ENCODE results near the gene MARCKSL1. TPM values are rescaled to one million over a fixed set of nuclear protein-coding genes. Genes with fewer than 3 reads are reported as not detected.
A peak's percentile ranks its signal among the peaks of the same experiment; 100 is the strongest.

The MARCKSL1 gene
- total RNA-seq, 1 donor from 2014 or later, result 213 TPM

GRCh38 chr1:32291708-32292538 is 44.1 kb downstream of the MARCKSL1 start, which contains the start of gene HDAC1:
Gene HDAC1 (plus strand): TSS chr1:32292083. CDS start chr1:32292170, 87 bp downstream.
- Histone ChIP-seq H3K4me3 (ENCODE audit: insufficient read depth, low read depth, low read length) (peak within 1 kb of the TSS; percentile 91), H3K79me2 (ENCODE audit: insufficient read depth, low read length) (peaks cover 47% of the 10 kb centered on the region), H2AFZ (ENCODE audit: low read depth, low read length) (peak within 1 kb of the TSS; percentile 89), H3K36me3 (ENCODE audit: insufficient read depth, low read length) (no peaks in the 10 kb centered on the region), H4K20me1 (ENCODE audit: insufficient read depth, low read length) (peaks cover 25% of the 10 kb centered on the region), H3K4me1 (ENCODE audit: insufficient read depth, low read length) (peaks cover 6% of the 10 kb centered on the region), H3K9ac (ENCODE audit: low read length) (peak within 1 kb of the TSS; percentile 90), H3K9me3 (ENCODE audit: insufficient read depth, low read depth, low read length) (no peaks in the 10 kb centered on the region), H3K27me3 (ENCODE audit: insufficient read depth, low read length) (no peaks in the 10 kb centered on the region), H3K27ac (ENCODE audit: low read depth, low read length) (peak within 1 kb of the TSS; percentile 70), H3K4me2 (ENCODE audit: low read length) (peak within 1 kb of the TSS; percentile 86)
- FAIRE-seq (no peak), DNase-seq (ENCODE audit: low read depth) (peak; percentile 77)
- peak within 1 kb of the TSS; percentile 88 for H3K27ac Mint-ChIP-seq (ENCODE audit: unreplicated experiment)
- H3K9me3 Mint-ChIP-seq (ENCODE audit: unreplicated experiment), result no peaks in the 10 kb centered on the region
- H3K27me3 Mint-ChIP-seq (ENCODE audit: low read depth, unreplicated experiment), result no peaks in the 10 kb centered on the region
- H3K4me1 Mint-ChIP-seq (ENCODE audit: low read depth, unreplicated experiment), result peaks cover 7% of the 10 kb centered on the region
- peaks cover 2% of the 10 kb centered on the region for H3K36me3 Mint-ChIP-seq (ENCODE audit: low read depth, unreplicated experiment)
- no peak for TF ChIP-seq CTCF (IDR thresholded peaks at IDR 0.05; ENCODE audit: insufficient read depth, low read depth, low read length)
- TF ChIP-seq EZH2 (IDR thresholded peaks at IDR 0.05; ENCODE audit: insufficient read depth, low read length), result no peak
- H3K4me3 Mint-ChIP-seq (ENCODE audit: unreplicated experiment), result peak within 1 kb of the TSS; percentile 97

- peaks cover 7% of the 10 kb centered on the region for H3K4me1 Mint-ChIP-seq (ENCODE audit: low read depth, unreplicated experiment)
- H3K9ac ChIP-seq (ENCODE audit: low read length), result peak overlapping the region; percentile 90
- H3K27me3 ChIP-seq (ENCODE audit: insufficient read depth, low read length), result no peaks in the 10 kb centered on the region
- TF ChIP-seq CTCF (IDR thresholded peaks at IDR 0.05; ENCODE audit: insufficient read depth, low read depth, low read length), result no peak
- no peak for TF ChIP-seq EZH2 (IDR thresholded peaks at IDR 0.05; ENCODE audit: insufficient read depth, low read length)
- H3K4me1 ChIP-seq (ENCODE audit: insufficient read depth, low read length), result peaks cover 6% of the 10 kb centered on the region
- peaks cover 2% of the 10 kb centered on the region for H3K36me3 Mint-ChIP-seq (ENCODE audit: low read depth, unreplicated experiment)
- H3K4me3 Mint-ChIP-seq (ENCODE audit: unreplicated experiment), result peak overlapping the region; percentile 74
- peaks cover 19% of the 10 kb centered on the region for H4K20me1 ChIP-seq (ENCODE audit: insufficient read depth, low read length)
- H3K27ac Mint-ChIP-seq (ENCODE audit: unreplicated experiment), result peak overlapping the region; percentile 82
- peak overlapping the region; percentile 86 for H3K4me2 ChIP-seq (ENCODE audit: low read length)
- H3K79me2 ChIP-seq (ENCODE audit: insufficient read depth, low read length), result peaks cover 40% of the 10 kb centered on the region
- H3K36me3 ChIP-seq (ENCODE audit: insufficient read depth, low read length), result no peaks in the 10 kb centered on the region
- H3K27ac ChIP-seq (ENCODE audit: low read depth, low read length), result peak overlapping the region; percentile 70
- peak; percentile 41 for DNase-seq (ENCODE audit: low read depth)
- no peaks in the 10 kb centered on the region for H3K27me3 Mint-ChIP-seq (ENCODE audit: low read depth, unreplicated experiment)
- peak overlapping the region; percentile 91 for H3K4me3 ChIP-seq (ENCODE audit: insufficient read depth, low read depth, low read length)
- no peak for FAIRE-seq
- no peaks in the 10 kb centered on the region for H3K9me3 ChIP-seq (ENCODE audit: insufficient read depth, low read depth, low read length)
- peak overlapping the region; percentile 87 for H2AFZ ChIP-seq (ENCODE audit: low read depth, low read length)
- H3K9me3 Mint-ChIP-seq (ENCODE audit: unreplicated experiment), result no peaks in the 10 kb centered on the region
These were observed 44.8 kb downstream of the MARCKSL1 start for GRCh38 chr1:32291145-32291707.
